ENCODE data around the gene DDX51. TPM values are rescaled to one million over a fixed set of nuclear protein-coding genes. Genes with fewer than 3 reads are reported as not detected.

DDX51 gene
- total and polyA plus RNA-seq, 2 of the 4 experiments (the other 2 are of a cell fraction) = 3.8 to 14.5 TPM

GRCh38 chr12:132171293-132171967, 27.3 kb upstream of the DDX51 start:
- no peak for ATAC-seq (ENCODE audit: low read depth)
- Histone ChIP-seq H3K4ac (ENCODE audit: low read depth, low read length) (no peak overlapping the region), H3K9ac (ENCODE audit: low read depth, low read length) (no peak overlapping the region), H2AK5ac (ENCODE audit: low read depth, low read length) (no peak overlapping the region), H4K5ac (ENCODE audit: low read depth, low read length) (no peak overlapping the region), H3K23ac (ENCODE audit: low read depth, low read length) (no peak overlapping the region), H3K4me3 (ENCODE audit: insufficient read depth, low read depth, low read length) (no peak overlapping the region), H3K4me2 (ENCODE audit: low read depth, low read length) (no peak overlapping the region), H3K9me3 (ENCODE audit: control insufficient read depth, insufficient read depth, low read length) (no peaks in the 10 kb centered on the region), H2BK120ac (ENCODE audit: low read depth, low read length) (no peak overlapping the region), H3K36me3 (ENCODE audit: control insufficient read depth, insufficient read depth, low read length) (no peaks in the 10 kb centered on the region), H4K20me1 (ENCODE audit: insufficient read depth, low read length) (no peaks in the 10 kb centered on the region; the same call in 1 of the 2 replicates), H4K8ac (ENCODE audit: low read depth in 2 of 2, low read length in 2 of 2) (no peak overlapping the region), H3K18ac (ENCODE audit: low read depth, low read length) (no peak overlapping the region), H2BK20ac (ENCODE audit: low read depth, low read length) (no peak overlapping the region), H3K14ac (replicated peaks; ENCODE audit: low read depth, low read length) (no peak overlapping the region), H3K56ac (ENCODE audit: extremely low read depth, insufficient read depth, low read length) (no peak overlapping the region), H4K91ac (ENCODE audit: insufficient read depth, low read depth, low read length) (no peak overlapping the region), H3K9me1 (ENCODE audit: insufficient read depth, low read length) (no peaks in the 10 kb centered on the region; the same call in 1 of the 2 replicates), H2BK5ac (ENCODE audit: low read depth, low read length, poor library complexity, severe bottlenecking) (no peak overlapping the region), H2AFZ (replicated peaks; ENCODE audit: low read length, poor library complexity) (no peak overlapping the region), H3K27me3 (ENCODE audit: control insufficient read depth, insufficient read depth, low read length) (peaks cover 51% of the 10 kb centered on the region), H2BK15ac (ENCODE audit: low read depth, low read length) (no peak overlapping the region), H2AK9ac (replicated peaks; ENCODE audit: low read depth, low read length, poor library complexity) (no peak overlapping the region), H3K79me1 (ENCODE audit: low read depth in 1 of 2, low read length in 2 of 2) (no peaks in the 10 kb centered on the region), H3K27ac (ENCODE audit: insufficient read depth, low read length) (no peak overlapping the region), H3K4me1 (ENCODE audit: control insufficient read depth, insufficient read depth, low read length) (peaks cover 8% of the 10 kb centered on the region; the same call in 1 of the 2 replicates)
- dilution Hi-C loops (cut with HindIII; ENCODE audit: low sequenced_read_pairs, unreplicated experiment) (no loop called here), in situ Hi-C loops (cut with MboI; ENCODE audit: low sequenced_read_pairs) (no loop called here), intact Hi-C loops (cut with micrococcal nuclease) (no loop called here)
- POLR2A ChIA-PET (ENCODE audit: unreplicated experiment) = no interaction called here
- CTCF ChIA-PET = no interaction called here
- no TSS peak for BruUV-seq (replicated peaks)
- TF ChIP-seq RAD21 (IDR thresholded peaks at IDR 0.05; ENCODE audit: low read length) = no peak
- TF ChIP-seq MXI1 (IDR thresholded peaks at IDR 0.05; ENCODE audit: borderline replicate concordance, low read depth, low read length) = no peak
- no peak for TF ChIP-seq ELK1 (IDR thresholded peaks at IDR 0.05; ENCODE audit: borderline replicate concordance, low read depth, low read length)
- TF ChIP-seq BHLHE40 (IDR thresholded peaks at IDR 0.05; ENCODE audit: low read depth, low read length) = no peak
- TF ChIP-seq CTCF (conservative IDR thresholded peaks at IDR 0.05; ENCODE audit: low read depth, low read length) = no peak
- TF ChIP-seq CHD1 (IDR thresholded peaks at IDR 0.05; ENCODE audit: low read depth, low read length) = no peak
- no peak for TF ChIP-seq NFE2L2 (IDR thresholded peaks at IDR 0.05; ENCODE audit: low read depth, low read length)
- TF ChIP-seq RCOR1 (IDR thresholded peaks at IDR 0.05; ENCODE audit: insufficient replicate concordance, low read length) = no peak
- no peak for TF ChIP-seq POLR2A (IDR thresholded peaks at IDR 0.05; ENCODE audit: low read depth, low read length)
- no peak for TF ChIP-seq SMC3 (IDR thresholded peaks at IDR 0.05; ENCODE audit: low read depth, low read length)
- no peak for TF ChIP-seq MAFK (IDR thresholded peaks at IDR 0.05; ENCODE audit: low read depth, low read length)
- TF ChIP-seq CEBPB (IDR thresholded peaks at IDR 0.05; ENCODE audit: low read depth, low read length) = no peak
- no peak for TF ChIP-seq RFX5 (IDR thresholded peaks at IDR 0.05; ENCODE audit: low read depth, low read length)
- no peak for TF ChIP-seq FOS (IDR thresholded peaks at IDR 0.05; ENCODE audit: low read depth, low read length)
- DNase-seq = no peak
- 43% methylated on average over 8 of the region's 24 CpGs; no CpG with 5 or more reads in 1 of the 2 experiments for whole genome bisulfite sequencing, 2 experiments (ENCODE audit: extremely low coverage in 2 of 2, insufficient read length in 1 of 2)
